Ishikawa (cell line): Measurements from ENCODE around the gene UTP15.

Source experiments
- CEBPB ChIP-seq: IDR thresholded peaks from 2 replicates; pipeline ENCODE4 v1.6.1; 2012
- CREB1 ChIP-seq: IDR thresholded peaks from 2 replicates; pipeline ENCODE4 v1.6.1; 2012; ENCODE audit warnings: low read depth
- EGR1 ChIP-seq: IDR thresholded peaks from 2 replicates; pipeline ENCODE4 v1.6.1; 2012
- EP300 ChIP-seq: IDR thresholded peaks from 2 replicates; pipeline ENCODE4 v1.6.1; 2012; ENCODE audit warnings: borderline replicate concordance
- FOXM1 ChIP-seq: IDR thresholded peaks from 2 replicates; pipeline ENCODE4 v1.6.1; 2012; ENCODE audit warnings: low read depth, borderline replicate concordance
- MAX ChIP-seq: IDR thresholded peaks from 2 replicates; pipeline ENCODE4 v1.6.1; 2012
- NFIC ChIP-seq: IDR thresholded peaks from 2 replicates; pipeline ENCODE4 v1.6.1; 2012
- RAD21 ChIP-seq: IDR thresholded peaks from 2 replicates; pipeline ENCODE4 v1.6.1; 2012; ENCODE audit warnings: low read depth
- REST ChIP-seq: IDR thresholded peaks from 2 replicates; pipeline ENCODE4 v1.6.1; 2012; ENCODE audit warnings: low read depth, mild to moderate bottlenecking
- TAF1 ChIP-seq: IDR thresholded peaks from 2 replicates; pipeline ENCODE4 v1.6.1; 2012; ENCODE audit warnings: low read depth, mild to moderate bottlenecking
- TCF12 ChIP-seq: IDR thresholded peaks from 2 replicates; pipeline ENCODE4 v1.6.1; 2012; ENCODE audit warnings: low read depth
- TEAD4 ChIP-seq: IDR thresholded peaks from 2 replicates; pipeline ENCODE4 v1.6.1; 2012
- USF1 ChIP-seq: IDR thresholded peaks from 2 replicates; pipeline ENCODE4 v1.6.1; 2012
- YY1 ChIP-seq: IDR thresholded peaks from 2 replicates; pipeline ENCODE4 v1.6.1; 2012; ENCODE audit warnings: low read depth
- ZBTB7A ChIP-seq: IDR thresholded peaks from 2 replicates; pipeline ENCODE4 v1.6.1; 2012; ENCODE audit warnings: low read depth

Gene UTP15

GRCh38 chr5:73619606-73620333, 54.2 kb downstream of the UTP15 start:
- no peak for TF ChIP-seq CEBPB
- TF ChIP-seq ZBTB7A, result no peak
- no peak for TF ChIP-seq EP300
- TF ChIP-seq MAX, result no peak
- no peak for TF ChIP-seq TCF12
- TF ChIP-seq FOXM1, result no peak
- no peak for TF ChIP-seq CREB1
- no peak for TF ChIP-seq RAD21
- no peak for TF ChIP-seq USF1
- no peak for TF ChIP-seq TAF1
- TF ChIP-seq YY1, result no peak
- no peak for TF ChIP-seq TEAD4
- no peak for TF ChIP-seq NFIC
- TF ChIP-seq EGR1, result no peak
- TF ChIP-seq REST, result no peak

- TF ChIP-seq MAX, result no peak
- TF ChIP-seq USF1, result no peak
- TF ChIP-seq RAD21, result no peak
- no peak for TF ChIP-seq REST
- TF ChIP-seq EGR1, result no peak
- TF ChIP-seq NFIC, result no peak
- TF ChIP-seq EP300, result no peak
- TF ChIP-seq CEBPB, result no peak
- TF ChIP-seq FOXM1, result no peak
- no peak for TF ChIP-seq CREB1
- no peak for TF ChIP-seq TAF1
- no peak for TF ChIP-seq TCF12
Measured at GRCh38 chr5:73620334-73620687, 54.8 kb downstream of the UTP15 start.

GRCh38 chr5:73623060-73623459, 57.5 kb downstream of the UTP15 start:
- TF ChIP-seq EGR1 (no peak), CEBPB (no peak), TCF12 (no peak), TEAD4 (no peak), CREB1 (no peak), TAF1 (no peak), USF1 (no peak), RAD21 (no peak), NFIC (no peak), FOXM1 (no peak), REST (no peak), YY1 (no peak), MAX (no peak), ZBTB7A (no peak)
